Activated CD8-positive, alpha-beta memory T cell treated with anti-CD3 and anti-CD28 coated beads, Interleukin-2, amount 10 ng/mL, durations not matched to agents 7 days and 5 days (primary cell): ENCODE data around the gene URGCP. TPM values are rescaled to one million over a fixed set of nuclear protein-coding genes. Genes with fewer than 3 reads are reported as not detected.
"Not testable (repeated sequence)": the region's sequence is repeated elsewhere in the genome, so short reads cannot be mapped to it uniquely, and the experiment has no call there.

Experiments
- ATAC-seq: fragments of 150-1000 bp; cut with Tn5 transposase; one replicate; pipeline ENCODE4 v1.10.0; 2021; ENCODE audit warnings: moderate library complexity
- CTCF ChIA-PET: fragments of 350-600 bp; sonication (Branson Sonifier 250); formaldehyde crosslinking; loops from one replicate; lab custom pipeline; 2021; ENCODE audit warnings: antibody characterized with exemption; lab: Charles Lee
- DNase-seq: peaks from one replicate; pipeline ENCODE4 v3.0.0-alpha.2; 2020
- H3K27ac Mint-ChIP-seq: one replicate; pipeline ENCODE4 v1.8.0; 2021; ENCODE audit warnings: mild to moderate bottlenecking, mixed read lengths
- H3K27me3 Mint-ChIP-seq: one replicate; pipeline ENCODE4 v1.8.0; 2021; ENCODE audit warnings: mixed read lengths
- H3K36me3 Mint-ChIP-seq: one replicate; pipeline ENCODE4 v1.8.0; 2021; ENCODE audit warnings: mild to moderate bottlenecking, mixed read lengths
- H3K4me1 Mint-ChIP-seq: one replicate; pipeline ENCODE4 v1.8.0; 2021; ENCODE audit warnings: mixed read lengths
- H3K4me3 Mint-ChIP-seq: one replicate; pipeline ENCODE4 v1.8.0; 2021; ENCODE audit warnings: mild to moderate bottlenecking, moderate library complexity, mixed read lengths
- H3K9me3 Mint-ChIP-seq: one replicate; pipeline ENCODE4 v1.8.0; 2022; ENCODE audit warnings: low read depth, mixed read lengths
- total RNA-seq, 2 experiments: library from RNA; stranded (reverse); gene quantifications; one replicate each; pipeline ENCODE4 v1.2.3, GENCODE V29; 2021

URGCP gene
- total RNA-seq, 2 experiments from 2014 or later: 24.3 to 26.4 TPM

GRCh38 chr7:43898571-43898970 is 7.8 kb downstream of the URGCP start:
- H3K4me3 Mint-ChIP-seq, H3K4me1 Mint-ChIP-seq, DNase-seq, H3K27ac Mint-ChIP-seq, ATAC-seq, CTCF ChIA-PET, H3K27me3 Mint-ChIP-seq, H3K9me3 Mint-ChIP-seq: not testable (repeated sequence)
- peaks cover 19% of the 10 kb centered on the region for H3K36me3 Mint-ChIP-seq

- Mint-ChIP-seq H3K4me3 (no peak overlapping the region), H3K27me3 (no peaks in the 10 kb centered on the region), H3K27ac (no peak overlapping the region), H3K4me1 (peaks cover 17% of the 10 kb centered on the region), H3K36me3 (peaks cover 18% of the 10 kb centered on the region), H3K9me3 (no peaks in the 10 kb centered on the region)
- CTCF ChIA-PET: interaction anchor here (0.7 kb wide), 1 partner anchor 9 kb away, joined by 3 read pairs; no protein-coding TSS in a partner anchor
- ATAC-seq: no peak
- no peak for DNase-seq
Measured at GRCh38 chr7:43895847-43896415, 10.5 kb downstream of the URGCP start.

- Mint-ChIP-seq H3K4me3 (no peak overlapping the region), H3K27ac (no peak overlapping the region), H3K27me3 (no peaks in the 10 kb centered on the region), H3K9me3 (no peaks in the 10 kb centered on the region), H3K36me3 (peaks cover 23% of the 10 kb centered on the region), H3K4me1 (peaks cover 28% of the 10 kb centered on the region)
- no peak for ATAC-seq
- no peak for DNase-seq
- CTCF ChIA-PET: interaction anchor here (0.7 kb wide), 1 partner anchor 39 kb away, joined by 3 read pairs; no protein-coding TSS in a partner anchor
Measured at GRCh38 chr7:43891069-43891955, 15.1 kb downstream of the URGCP start.

- Mint-ChIP-seq H3K4me3 (no peak overlapping the region), H3K27ac (no peak overlapping the region), H3K9me3 (no peaks in the 10 kb centered on the region), H3K27me3 (no peaks in the 10 kb centered on the region), H3K36me3 (peaks cover 18% of the 10 kb centered on the region), H3K4me1 (peaks cover 25% of the 10 kb centered on the region)
- CTCF ChIA-PET: interaction anchor here (0.7 kb wide), 1 partner anchor 40 kb away, joined by 3 read pairs; no protein-coding TSS in a partner anchor
- DNase-seq (no peak), ATAC-seq (no peak)
Measured at GRCh38 chr7:43890468-43890867, 15.9 kb downstream of the URGCP start.

- Mint-ChIP-seq H3K4me3 (no peak overlapping the region), H3K27me3 (no peaks in the 10 kb centered on the region), H3K4me1 (peaks cover 25% of the 10 kb centered on the region), H3K27ac (no peak overlapping the region), H3K9me3 (no peaks in the 10 kb centered on the region), H3K36me3 (peaks cover 13% of the 10 kb centered on the region)
- DNase-seq: no peak
- no peak for ATAC-seq
- CTCF ChIA-PET: no interaction called here
Measured at GRCh38 chr7:43888993-43889945, 17.1 kb downstream of the URGCP start.

- Mint-ChIP-seq H3K4me3 (no peak overlapping the region), H3K27ac (no peak overlapping the region), H3K36me3 (peaks cover 29% of the 10 kb centered on the region), H3K27me3 (no peaks in the 10 kb centered on the region), H3K4me1 (peaks cover 5% of the 10 kb centered on the region), H3K9me3 (no peaks in the 10 kb centered on the region)
- ATAC-seq (no peak), DNase-seq (no peak)
- CTCF ChIA-PET: interaction anchor here (0.9 kb wide), 1 partner anchor 9 kb away, joined by 3 read pairs; no protein-coding TSS in a partner anchor
Measured at GRCh38 chr7:43884617-43885016, 21.8 kb downstream of the URGCP start.

- Mint-ChIP-seq H3K36me3 (peaks cover 29% of the 10 kb centered on the region), H3K4me3 (no peak overlapping the region), H3K9me3 (no peaks in the 10 kb centered on the region), H3K4me1 (peaks cover 3% of the 10 kb centered on the region), H3K27me3 (no peaks in the 10 kb centered on the region), H3K27ac (no peak overlapping the region)
- CTCF ChIA-PET: interaction anchor here (0.9 kb wide), 1 partner anchor 10 kb away, joined by 3 read pairs; no protein-coding TSS in a partner anchor
- DNase-seq (no peak), ATAC-seq (no peak)
Measured at GRCh38 chr7:43884209-43884608, 22.2 kb downstream of the URGCP start.

- DNase-seq (no peak), ATAC-seq (no peak)
- Mint-ChIP-seq H3K36me3 (peaks cover 39% of the 10 kb centered on the region), H3K4me1 (peaks cover 11% of the 10 kb centered on the region), H3K9me3 (no peaks in the 10 kb centered on the region), H3K27ac (no peak overlapping the region), H3K27me3 (no peaks in the 10 kb centered on the region), H3K4me3 (no peak overlapping the region)
- CTCF ChIA-PET: no interaction called here
Measured at GRCh38 chr7:43880596-43880995, 25.8 kb downstream of the URGCP start.

GRCh38 chr7:43879477-43879876 is 26.9 kb downstream of the URGCP start:
- Mint-ChIP-seq H3K27ac (no peak overlapping the region), H3K27me3 (no peaks in the 10 kb centered on the region), H3K36me3 (peaks cover 41% of the 10 kb centered on the region), H3K4me3 (no peak overlapping the region), H3K4me1 (peaks cover 11% of the 10 kb centered on the region), H3K9me3 (no peaks in the 10 kb centered on the region)
- DNase-seq (no peak), ATAC-seq (no peak)
- CTCF ChIA-PET: interaction anchor here (1.2 kb wide), 1 partner anchor 179 kb away, joined by 3 read pairs; no protein-coding TSS in a partner anchor

- ATAC-seq: no peak
- Mint-ChIP-seq H3K9me3 (no peaks in the 10 kb centered on the region), H3K27ac (no peak overlapping the region), H3K36me3 (peaks cover 39% of the 10 kb centered on the region), H3K4me3 (no peak overlapping the region), H3K4me1 (peaks cover 11% of the 10 kb centered on the region), H3K27me3 (no peaks in the 10 kb centered on the region)
- DNase-seq: no peak
- CTCF ChIA-PET: interaction anchor here (1.1 to 1.2 kb wide), 2 partner anchors 40 to 179 kb away, joined by 3 read pairs; no protein-coding TSS in a partner anchor
Measured at GRCh38 chr7:43878867-43879266, 27.5 kb downstream of the URGCP start.

- H3K27me3 Mint-ChIP-seq: no peaks in the 10 kb centered on the region
- peaks cover 11% of the 10 kb centered on the region for H3K4me1 Mint-ChIP-seq
- H3K36me3 Mint-ChIP-seq: peaks cover 39% of the 10 kb centered on the region
- no peak for ATAC-seq
- no peak overlapping the region for H3K27ac Mint-ChIP-seq
- H3K9me3 Mint-ChIP-seq: peaks cover 2% of the 10 kb centered on the region
- DNase-seq: no peak
- H3K4me3 Mint-ChIP-seq: no peak overlapping the region
- CTCF ChIA-PET: interaction anchor here (1.1 kb wide), 1 partner anchor 39 kb away, joined by 3 read pairs; no protein-coding TSS in a partner anchor
Measured at GRCh38 chr7:43877968-43878864, 28.2 kb downstream of the URGCP start.
